ENCODE data around the gene CHD2.

Gene CHD2

GRCh38 chr15:93001156-93001555 is 101.0 kb downstream of the CHD2 start:
- DNase-seq (no peak), ATAC-seq (ENCODE audit: insufficient read depth, low read depth) (no peak)
- H3K27me3 ChIP-seq (ENCODE audit: insufficient read depth, low read length, poor library complexity), result no peaks in the 10 kb centered on the region
- H4K20me1 ChIP-seq (ENCODE audit: insufficient read depth, low read length), result peaks cover 3% of the 10 kb centered on the region; the same call in 1 of the 2 replicates
- H3K4me2 ChIP-seq (ENCODE audit: insufficient read depth, low read length), result no peak overlapping the region
- no peak overlapping the region for H3K4me3 ChIP-seq (ENCODE audit: low read depth in 1 of 2, low read length in 2 of 2)
- H3K27ac ChIP-seq (ENCODE audit: low read length), result no peak overlapping the region
- TF ChIP-seq CTCF (IDR thresholded peaks at IDR 0.05; ENCODE audit: borderline replicate concordance, extremely low read depth, low read length, poor library complexity, severe bottlenecking) (no peak), EZH2 (IDR thresholded peaks at IDR 0.05; ENCODE audit: borderline replicate concordance, low read depth, low read length, severe bottlenecking) (no peak)
- H3K36me3 ChIP-seq (ENCODE audit: insufficient read depth, low read length), result peaks cover 98% of the 10 kb centered on the region
- H3K9ac ChIP-seq (ENCODE audit: low read depth, low read length), result no peak overlapping the region
- peaks cover 11% of the 10 kb centered on the region; the same call in 1 of the 2 replicates for H3K79me2 ChIP-seq (ENCODE audit: insufficient read depth, low read length)
- no peaks in the 10 kb centered on the region for H3K4me1 ChIP-seq (ENCODE audit: insufficient read depth, low read length)
- H3K9me3 ChIP-seq (ENCODE audit: insufficient read depth, low read length, severe bottlenecking), result no peaks in the 10 kb centered on the region
- no peak overlapping the region for H2AFZ ChIP-seq (ENCODE audit: low read depth, low read length)

- TF ChIP-seq EZH2 (IDR thresholded peaks at IDR 0.05; ENCODE audit: borderline replicate concordance, low read depth, low read length, severe bottlenecking) (no peak), CTCF (IDR thresholded peaks at IDR 0.05; ENCODE audit: borderline replicate concordance, extremely low read depth, low read length, poor library complexity, severe bottlenecking) (peak; percentile 27)
- Histone ChIP-seq H3K4me3 (ENCODE audit: low read depth in 1 of 2, low read length in 2 of 2) (no peak overlapping the region), H3K27me3 (ENCODE audit: insufficient read depth, low read length, poor library complexity) (no peaks in the 10 kb centered on the region), H2AFZ (ENCODE audit: low read depth, low read length) (no peak overlapping the region), H3K27ac (ENCODE audit: low read length) (no peak overlapping the region), H3K9me3 (ENCODE audit: insufficient read depth, low read length, severe bottlenecking) (no peaks in the 10 kb centered on the region), H3K4me2 (ENCODE audit: insufficient read depth, low read length) (no peak overlapping the region), H3K79me2 (ENCODE audit: insufficient read depth, low read length) (peaks cover 11% of the 10 kb centered on the region; the same call in 1 of the 2 replicates), H3K9ac (ENCODE audit: low read depth, low read length) (no peak overlapping the region), H4K20me1 (ENCODE audit: insufficient read depth, low read length) (peaks cover 3% of the 10 kb centered on the region; the same call in 1 of the 2 replicates), H3K4me1 (ENCODE audit: insufficient read depth, low read length) (no peaks in the 10 kb centered on the region), H3K36me3 (ENCODE audit: insufficient read depth, low read length) (peaks cover 98% of the 10 kb centered on the region)
- DNase-seq, result no peak
- no peak for ATAC-seq (ENCODE audit: insufficient read depth, low read depth)
Measured at GRCh38 chr15:93001881-93002280, 101.8 kb downstream of the CHD2 start.

- ATAC-seq (ENCODE audit: insufficient read depth, low read depth) (no peak), DNase-seq (no peak)
- Histone ChIP-seq H3K9me3 (ENCODE audit: insufficient read depth, low read length, severe bottlenecking) (no peaks in the 10 kb centered on the region), H3K27ac (ENCODE audit: low read length) (no peak overlapping the region), H3K9ac (ENCODE audit: low read depth, low read length) (no peak overlapping the region), H3K27me3 (ENCODE audit: insufficient read depth, low read length, poor library complexity) (no peaks in the 10 kb centered on the region), H3K79me2 (ENCODE audit: insufficient read depth, low read length) (peaks cover 16% of the 10 kb centered on the region), H2AFZ (ENCODE audit: low read depth, low read length) (no peak overlapping the region), H4K20me1 (ENCODE audit: insufficient read depth, low read length) (peaks cover 3% of the 10 kb centered on the region; the same call in 1 of the 2 replicates), H3K36me3 (ENCODE audit: insufficient read depth, low read length) (peaks cover 99% of the 10 kb centered on the region), H3K4me2 (ENCODE audit: insufficient read depth, low read length) (no peak overlapping the region), H3K4me1 (ENCODE audit: insufficient read depth, low read length) (no peaks in the 10 kb centered on the region), H3K4me3 (ENCODE audit: low read depth in 1 of 2, low read length in 2 of 2) (no peak overlapping the region)
- TF ChIP-seq CTCF (IDR thresholded peaks at IDR 0.05; ENCODE audit: borderline replicate concordance, extremely low read depth, low read length, poor library complexity, severe bottlenecking), result no peak
- no peak for TF ChIP-seq EZH2 (IDR thresholded peaks at IDR 0.05; ENCODE audit: borderline replicate concordance, low read depth, low read length, severe bottlenecking)
Measured at GRCh38 chr15:93005133-93005532, 105.0 kb downstream of the CHD2 start.

- DNase-seq (no peak), ATAC-seq (ENCODE audit: insufficient read depth, low read depth) (no peak)
- H2AFZ ChIP-seq (ENCODE audit: low read depth, low read length), result no peak overlapping the region
Measured at GRCh38 chr15:93007994-93008393, 107.9 kb downstream of the CHD2 start.

More at GRCh38 chr15:93007994-93008393, 107.9 kb downstream of the CHD2 start:
- Histone ChIP-seq H3K9ac (ENCODE audit: low read depth, low read length) (no peak overlapping the region), H3K79me2 (ENCODE audit: insufficient read depth, low read length) (peaks cover 16% of the 10 kb centered on the region), H3K4me3 (ENCODE audit: low read depth in 1 of 2, low read length in 2 of 2) (no peak overlapping the region), H3K36me3 (ENCODE audit: insufficient read depth, low read length) (peaks cover 99% of the 10 kb centered on the region), H3K27me3 (ENCODE audit: insufficient read depth, low read length, poor library complexity) (no peaks in the 10 kb centered on the region), H3K4me1 (ENCODE audit: insufficient read depth, low read length) (no peaks in the 10 kb centered on the region), H4K20me1 (ENCODE audit: insufficient read depth, low read length) (peaks cover 3% of the 10 kb centered on the region; the same call in 1 of the 2 replicates), H3K4me2 (ENCODE audit: insufficient read depth, low read length) (no peak overlapping the region), H3K9me3 (ENCODE audit: insufficient read depth, low read length, severe bottlenecking) (no peaks in the 10 kb centered on the region), H3K27ac (ENCODE audit: low read length) (no peak overlapping the region)
- TF ChIP-seq CTCF (IDR thresholded peaks at IDR 0.05; ENCODE audit: borderline replicate concordance, extremely low read depth, low read length, poor library complexity, severe bottlenecking) (no peak), EZH2 (IDR thresholded peaks at IDR 0.05; ENCODE audit: borderline replicate concordance, low read depth, low read length, severe bottlenecking) (no peak)
